Testis (tissue), 2 donors: Measurements from ENCODE around the gene OCA2.

Experiments
- CTCF ChIP-seq, 3 experiments: fragments of 450-650 bp in 2 of 3; fragments of 200-600 bp in 1 of 3; sonication (generic) in 1 of 3; IDR thresholded peaks; one replicate each; pipeline ENCODE4 v1.5.1; 2016 to 2019; ENCODE audit warnings: antibody characterized with exemption in 3 of 3, mild to moderate bottlenecking in 2 of 3, moderate library complexity in 1 of 3
- POLR2A ChIP-seq: fragments of 450-650 bp; IDR thresholded peaks from one replicate; pipeline ENCODE4 v1.6.1; 2017; ENCODE audit warnings: antibody characterized with exemption, mild to moderate bottlenecking, moderate library complexity

- TF ChIP-seq POLR2A, result no peak
- TF ChIP-seq CTCF (IDR thresholded peaks at IDR 0.05), result no peak
Observed at GRCh38 chr15:28105224-28105791, 6.2 kb upstream of the OCA2 start.
